Nucleus accumbens (tissue), 56 donors: ENCODE measurements around the gene MYOZ1.

ENCODE experiments used
- DNase-seq, 56 donors: peaks; one replicate each; lab custom pipeline; 2025; lab: John Stamatoyannopoulos, UW

MYOZ1 gene

GRCh38 chr10:73609116-73609515 lies 32.2 kb downstream of the MYOZ1 start:
- DNase-seq: no peak

GRCh38 chr10:73601486-73601921 lies 39.8 kb downstream of the MYOZ1 start:
- DNase-seq: peak in 5 of 56 donors; percentile 2 to 10 (median 6)

- DNase-seq: no peak
Measured at GRCh38 chr10:73597346-73597745, 43.9 kb downstream of the MYOZ1 start.

- DNase-seq: no peak
Measured at GRCh38 chr10:73593812-73594211, 47.5 kb downstream of the MYOZ1 start.

- DNase-seq: no peak
Measured at GRCh38 chr10:73593110-73593509, 48.2 kb downstream of the MYOZ1 start.

- peak in 51 of 56 donors; percentile 17 to 89 (median 65) for DNase-seq
Measured at GRCh38 chr10:73591935-73592699, 49.2 kb downstream of the MYOZ1 start.

- peak in 36 of 56 donors; percentile 12 to 71 (median 39) for DNase-seq
Measured at GRCh38 chr10:73590881-73591799, 50.1 kb downstream of the MYOZ1 start, which contains the start of gene USP54. Gene USP54 (minus strand): TSS chr10:73591342. CDS start chr10:73575658, 15,684 bp downstream.

- DNase-seq: peak in 43 of 56 donors; percentile 9 to 83 (median 58)
Measured at GRCh38 chr10:73589563-73590126, 51.6 kb downstream of the MYOZ1 start.

- no peak for DNase-seq
Measured at GRCh38 chr10:73588656-73589055, 52.6 kb downstream of the MYOZ1 start.

- DNase-seq: no peak
Measured at GRCh38 chr10:73586583-73586984, 54.7 kb downstream of the MYOZ1 start.

GRCh38 chr10:73585327-73585726 lies 55.9 kb downstream of the MYOZ1 start:
- peak in 1 of 56 donors; percentile 10 for DNase-seq

GRCh38 chr10:73584737-73585136 lies 56.5 kb downstream of the MYOZ1 start:
- no peak for DNase-seq

- DNase-seq: peak in 26 of 56 donors; percentile 7 to 51 (median 24)
Measured at GRCh38 chr10:73581918-73582317, 59.4 kb downstream of the MYOZ1 start.
